ENCODE data around the gene LRCH2.
"Not testable (repeated sequence)": the region's sequence is repeated elsewhere in the genome, so short reads cannot be mapped to it uniquely, and the experiment has no call there.

Gene LRCH2

DNA sequence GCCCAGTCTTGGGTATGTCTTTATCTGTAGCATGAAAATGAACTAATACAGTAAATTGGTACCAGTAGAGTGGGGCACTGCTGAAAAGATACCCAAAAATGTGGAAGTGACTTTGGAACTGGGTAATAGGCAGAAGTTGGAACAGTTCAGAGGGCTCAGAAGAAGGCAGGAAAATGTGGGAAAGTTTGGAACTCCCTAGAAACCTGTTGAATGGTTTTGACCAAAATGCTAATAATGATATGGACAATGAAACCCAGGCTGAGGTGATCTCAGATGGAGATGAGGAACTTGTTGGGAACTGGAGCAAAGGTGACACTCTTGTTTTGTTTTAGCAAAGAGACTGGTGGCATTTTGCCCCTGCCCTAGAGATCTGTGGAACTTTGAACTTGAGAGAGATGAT, 24.3 kb downstream of the LRCH2 start:
- not testable (repeated sequence) for DNase-seq

DNA sequence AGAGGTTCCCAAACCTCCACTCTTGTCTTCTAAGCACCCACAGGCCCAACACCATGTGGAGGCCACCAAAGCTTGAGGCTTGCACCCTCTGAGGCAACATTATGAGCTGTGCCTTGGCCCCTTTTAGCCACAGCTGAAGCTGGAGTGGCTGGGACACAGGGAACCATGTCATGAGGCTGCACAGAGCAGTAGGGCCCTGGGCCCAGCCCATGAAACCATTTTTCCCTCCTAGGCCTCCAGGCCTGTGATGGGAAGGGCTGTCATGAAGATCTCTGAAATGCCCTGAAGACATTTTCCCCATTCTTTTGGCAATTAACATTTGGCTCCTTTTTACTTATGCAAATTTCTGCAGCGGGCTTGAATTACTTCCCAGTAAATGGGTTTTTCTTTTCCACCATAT, 29.9 kb downstream of the LRCH2 start:
- no peak for DNase-seq

DNA sequence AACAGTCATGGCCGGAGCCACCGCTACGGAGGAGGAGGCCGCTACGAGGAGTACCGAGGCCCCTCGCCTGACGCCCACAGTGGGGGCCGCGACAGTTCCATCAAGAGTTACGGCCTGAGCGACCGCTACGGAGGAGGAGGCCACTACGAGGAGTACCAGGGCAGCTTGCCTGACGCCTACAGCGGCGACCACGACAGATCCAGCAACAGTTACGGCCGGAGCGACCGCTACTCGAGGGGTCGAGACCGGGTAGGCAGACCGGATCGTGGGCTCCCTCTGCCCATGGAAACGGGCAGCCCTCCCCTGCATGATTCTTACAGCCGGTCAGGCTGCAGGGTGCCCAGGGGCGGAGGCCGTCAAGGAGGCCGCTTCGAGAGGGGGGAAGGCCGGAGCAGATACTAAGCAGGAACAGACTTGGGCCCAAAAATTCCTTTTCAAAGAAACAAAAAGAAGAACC, 41.6 kb downstream of the LRCH2 start:
- DNase-seq: no peak

DNA sequence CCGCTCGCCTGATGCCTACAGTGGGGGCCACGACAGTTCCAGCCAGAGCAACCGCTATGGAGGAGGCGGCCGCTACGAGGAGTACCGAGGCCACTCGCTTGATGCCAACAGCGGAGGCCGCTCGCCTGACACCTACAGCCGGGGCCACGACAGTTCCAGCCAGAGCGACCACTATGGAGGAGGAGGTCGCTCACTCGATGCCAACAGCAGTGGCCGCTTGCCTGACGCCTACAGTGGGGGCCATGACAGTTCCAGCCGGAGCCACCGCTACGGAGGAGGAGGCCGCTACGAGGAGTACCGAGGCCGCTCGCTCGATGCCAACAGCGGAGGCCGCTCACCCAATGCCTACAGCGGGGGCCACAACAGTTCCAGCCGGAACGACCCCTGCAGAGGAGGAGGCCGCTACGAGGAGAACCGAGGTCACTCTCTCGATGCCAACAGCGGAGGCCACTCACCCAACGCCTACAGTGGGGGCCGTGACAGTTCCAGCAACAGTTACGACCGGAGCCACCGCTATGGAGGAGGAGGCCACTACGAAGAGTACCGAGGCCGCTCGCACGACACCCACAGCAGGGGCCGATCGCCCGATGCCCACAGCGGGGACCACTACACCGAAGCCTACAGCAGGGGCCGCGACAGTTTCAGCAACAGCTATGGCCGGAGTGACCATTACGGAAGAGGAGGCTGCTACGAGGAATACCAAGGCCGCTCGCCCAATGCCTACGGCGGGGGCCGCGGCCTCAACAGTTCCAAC, 42.2 kb downstream of the LRCH2 start:
- no peak for DNase-seq

DNA sequence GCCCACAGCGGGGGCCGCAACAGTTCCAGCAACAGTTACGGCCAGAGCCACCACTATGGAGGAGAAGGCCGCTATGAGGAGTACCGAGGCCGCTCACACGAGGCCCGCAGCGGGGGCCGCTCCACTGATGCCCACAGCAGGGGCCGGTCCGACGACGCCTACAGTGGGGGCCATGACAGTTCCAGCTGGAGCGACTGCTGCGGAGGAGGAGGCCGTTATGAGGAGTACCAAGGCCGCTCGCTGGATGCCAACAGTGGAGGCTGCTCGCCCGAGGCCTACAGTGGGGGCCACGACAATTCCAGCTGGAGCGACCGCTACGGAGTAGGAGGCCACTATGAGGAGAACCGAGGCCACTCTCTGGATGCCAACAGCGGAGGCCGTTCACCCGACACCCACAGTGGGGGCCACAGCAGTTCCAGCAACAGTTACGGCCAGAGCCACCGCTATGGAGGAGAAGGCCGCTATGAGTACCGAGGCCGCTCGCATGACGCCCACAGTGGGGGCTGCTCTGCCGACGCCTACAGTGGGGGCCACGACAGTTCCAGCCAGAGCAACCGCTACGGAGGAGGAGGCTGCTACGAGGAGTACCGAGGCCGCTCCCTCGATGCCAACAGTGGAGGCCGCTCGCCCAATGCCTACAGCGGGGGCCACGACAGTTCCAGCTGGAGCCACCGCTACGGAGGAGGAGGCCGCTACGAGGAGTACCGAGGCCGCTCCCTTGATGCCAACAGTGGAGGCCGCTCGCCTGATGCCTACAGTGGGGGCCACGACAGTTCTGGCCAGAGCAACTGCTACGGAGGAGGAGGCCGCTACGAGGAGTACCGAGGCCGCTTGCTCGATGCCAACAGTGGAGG, 43.0 kb downstream of the LRCH2 start:
- no peak for DNase-seq

DNA sequence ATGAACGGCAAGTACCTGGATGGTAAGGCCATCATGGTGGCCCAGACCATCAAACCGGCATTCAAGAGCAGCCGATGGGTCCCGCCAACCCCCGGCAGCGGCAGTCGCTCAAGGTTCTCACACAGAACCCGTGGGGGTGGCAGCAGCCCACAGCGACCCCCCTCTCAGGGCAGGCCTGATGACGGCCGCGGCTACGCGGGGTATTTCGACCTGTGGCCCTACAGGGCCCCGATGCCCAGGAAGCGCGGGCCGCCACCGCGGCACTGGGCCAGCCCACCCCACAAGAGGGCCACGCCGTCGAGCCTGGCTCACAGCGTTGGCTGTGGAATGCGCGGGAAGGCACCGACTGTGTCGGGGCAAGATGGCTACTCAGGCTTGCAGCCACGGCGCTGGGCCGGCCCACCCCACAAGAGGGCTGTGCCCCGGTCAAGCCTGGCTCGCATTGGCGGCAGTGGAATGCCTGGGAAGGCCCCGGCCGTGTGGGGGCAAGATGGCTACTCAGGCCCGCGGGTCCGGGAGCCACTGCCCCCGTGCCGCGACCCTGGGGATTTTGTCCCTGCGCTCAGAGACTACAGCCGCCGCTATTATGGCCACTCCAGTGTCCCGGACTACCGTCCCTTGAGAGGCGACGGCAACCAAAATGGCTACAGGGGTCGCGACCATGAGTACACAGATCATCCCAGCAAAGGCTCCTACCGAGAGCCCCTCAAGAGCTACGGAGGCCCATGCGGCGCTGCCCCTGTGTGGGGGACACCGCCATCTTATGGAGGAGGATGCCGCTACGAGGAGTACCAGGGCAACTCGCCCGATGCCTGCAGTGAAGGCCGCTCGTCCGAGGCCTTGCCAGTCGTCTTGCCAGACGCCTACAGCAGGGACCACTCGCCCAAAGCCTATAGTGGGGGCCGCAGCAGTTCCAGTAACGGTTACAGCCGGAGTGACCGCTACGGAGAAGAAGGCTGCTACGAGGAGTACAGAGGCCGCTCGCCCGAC, 44.0 kb downstream of the LRCH2 start:
- DNase-seq: no peak

DNA sequence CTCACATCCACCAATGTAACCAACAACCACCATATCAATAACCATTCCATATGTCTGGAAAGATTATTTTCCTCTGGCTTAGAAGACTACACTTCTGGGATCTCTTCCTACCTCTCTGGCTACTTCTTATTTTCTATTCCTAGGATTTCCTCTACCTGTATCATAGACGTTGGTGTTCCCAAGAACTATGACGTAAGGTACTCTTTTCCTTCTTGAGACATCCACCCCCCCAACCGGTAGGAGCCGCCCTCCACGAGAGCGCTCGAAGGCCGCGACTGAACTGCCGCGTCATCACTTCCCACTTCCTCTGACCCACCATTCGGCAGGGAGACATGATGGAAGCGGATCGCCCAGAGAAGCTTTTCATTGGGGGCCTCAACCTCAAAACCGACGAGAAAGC, 44.8 kb downstream of the LRCH2 start, which contains the start of gene RBMXL3:
RBMXL3 (plus strand) TSS at position 301 of the 400 bp plus-strand sequence; CDS start at position 333, 32 bp downstream.
- no peak for DNase-seq

DNA sequence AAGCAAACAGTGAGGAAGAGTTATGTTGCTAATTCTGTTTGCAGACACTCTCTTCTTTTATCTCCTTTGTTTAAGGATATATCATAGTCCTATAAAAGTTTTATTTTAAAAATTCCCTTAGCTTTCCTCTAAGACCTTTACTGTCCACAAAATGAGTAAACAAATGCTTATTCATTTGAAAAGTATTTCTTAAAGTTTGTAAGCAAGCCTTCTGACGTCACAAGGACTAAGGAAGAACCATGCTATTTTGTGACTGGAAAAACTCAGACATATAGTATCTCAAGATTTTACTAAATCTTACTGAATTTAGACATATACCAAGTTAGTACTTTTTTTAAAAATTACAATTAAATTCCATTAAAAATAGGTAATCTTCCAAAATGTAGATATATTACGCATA, 49.9 kb downstream of the LRCH2 start:
- DNase-seq: no peak

DNA sequence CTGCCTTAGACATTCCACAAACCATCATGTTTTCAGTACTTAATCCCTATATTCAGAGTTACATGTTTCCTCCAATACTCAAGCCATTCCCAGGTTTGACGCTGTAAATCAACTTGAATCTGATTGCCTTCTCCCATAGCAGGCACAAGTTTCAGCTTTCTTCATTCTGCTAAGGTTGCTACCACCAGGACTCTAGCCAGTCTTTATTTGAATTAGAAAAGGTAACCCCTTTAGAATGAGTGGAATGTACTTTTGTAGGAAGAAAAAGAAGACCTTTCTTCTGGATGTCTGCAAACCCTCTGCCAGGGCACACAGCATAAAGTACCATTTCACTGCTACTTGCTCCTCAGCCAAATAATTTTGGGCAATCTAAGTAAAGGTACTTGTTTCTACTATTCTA, 55.4 kb downstream of the LRCH2 start:
- no peak for DNase-seq

DNA sequence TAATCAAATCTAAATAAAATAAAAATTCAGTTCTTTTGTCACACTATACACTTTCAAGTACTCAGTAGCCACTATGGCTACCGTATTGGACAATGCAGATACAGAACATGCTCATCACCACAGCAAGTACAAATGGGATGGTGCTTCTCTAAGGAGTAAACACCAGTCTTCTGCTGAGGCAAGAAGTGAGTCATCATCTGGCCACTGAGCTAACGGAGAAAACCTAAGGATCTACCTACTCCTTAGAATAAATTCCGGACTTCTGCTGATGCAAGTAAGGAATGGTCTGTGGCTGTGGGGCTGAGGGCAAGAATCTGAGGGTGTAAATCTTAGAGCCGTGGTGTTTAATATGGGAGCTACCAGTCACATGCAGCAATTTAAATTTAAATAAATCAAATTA, 56.0 kb downstream of the LRCH2 start:
- no peak for DNase-seq

DNA sequence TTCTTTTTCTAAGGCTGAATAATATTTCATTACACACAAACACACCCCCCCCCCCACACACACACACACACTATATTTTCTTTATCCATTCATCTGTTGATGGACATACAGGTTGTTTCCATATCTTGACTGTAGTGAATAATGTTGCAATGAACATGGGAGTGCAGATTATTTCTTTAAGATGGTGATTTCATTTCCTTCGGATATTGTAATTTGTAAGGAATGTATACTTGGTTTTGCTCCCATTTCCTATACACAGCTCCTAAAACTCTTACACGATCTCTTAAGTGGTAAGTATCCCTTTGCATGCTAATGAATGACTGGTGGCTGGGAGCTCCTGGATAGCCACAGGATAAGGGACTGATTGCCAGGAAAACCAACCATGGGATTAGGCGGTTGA, 59.3 kb downstream of the LRCH2 start:
- no peak for DNase-seq

DNA sequence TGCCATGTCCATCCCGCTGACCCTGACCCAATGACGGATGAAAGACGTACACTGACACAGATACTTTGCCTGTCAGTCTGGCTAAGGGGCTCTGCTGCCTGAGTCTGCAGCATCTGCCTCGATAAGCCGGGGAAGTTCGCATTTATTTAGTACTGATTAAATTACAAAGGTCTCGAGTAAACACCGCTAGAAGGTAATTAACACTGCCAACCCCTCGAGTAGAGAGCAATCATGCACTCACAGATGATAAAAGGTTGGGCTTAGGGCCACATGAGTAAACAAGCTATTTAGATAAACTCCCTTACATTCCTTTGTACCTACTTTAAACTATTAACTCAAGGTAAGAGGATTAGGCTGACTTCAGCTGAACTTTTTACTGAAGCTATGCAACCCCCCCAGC, 60.7 kb downstream of the LRCH2 start:
- no peak for DNase-seq

DNA sequence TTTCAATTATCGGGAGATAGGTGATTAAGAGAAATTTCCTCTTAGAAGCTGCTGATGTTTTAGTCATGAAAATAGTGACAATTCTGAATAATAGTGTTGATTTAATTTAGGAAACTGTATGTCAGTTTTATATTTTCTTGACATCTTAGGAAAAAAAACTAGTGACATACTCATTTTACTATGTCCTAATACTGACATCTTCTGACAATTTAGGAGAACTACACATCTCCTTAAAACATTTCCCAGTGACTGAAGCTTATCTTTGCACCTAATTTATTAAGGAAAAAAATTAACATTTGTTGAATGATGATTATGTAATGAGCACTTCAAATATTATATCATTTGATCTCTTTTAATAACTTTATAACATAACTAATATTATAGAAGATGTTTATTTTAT, 86.7 kb downstream of the LRCH2 start:
- no peak for DNase-seq

DNA sequence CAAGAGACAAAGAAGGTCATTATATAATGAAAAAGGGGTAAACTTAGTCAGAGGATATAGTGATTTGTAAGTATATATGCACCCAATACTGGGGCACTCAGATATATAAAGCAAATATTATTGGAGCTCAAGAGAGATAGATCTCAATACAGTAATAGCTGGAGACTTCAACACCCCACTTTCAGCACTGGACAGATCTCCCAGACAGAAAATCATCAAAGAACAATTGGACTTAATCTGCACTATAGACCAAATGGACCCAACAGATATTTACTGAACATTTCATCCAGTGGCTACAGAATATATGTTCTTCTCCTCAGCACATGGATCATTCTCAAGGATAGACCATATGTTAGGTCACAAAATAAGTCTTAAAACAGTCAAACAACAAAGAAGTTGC, 91.8 kb downstream of the LRCH2 start:
- no peak for DNase-seq

DNA sequence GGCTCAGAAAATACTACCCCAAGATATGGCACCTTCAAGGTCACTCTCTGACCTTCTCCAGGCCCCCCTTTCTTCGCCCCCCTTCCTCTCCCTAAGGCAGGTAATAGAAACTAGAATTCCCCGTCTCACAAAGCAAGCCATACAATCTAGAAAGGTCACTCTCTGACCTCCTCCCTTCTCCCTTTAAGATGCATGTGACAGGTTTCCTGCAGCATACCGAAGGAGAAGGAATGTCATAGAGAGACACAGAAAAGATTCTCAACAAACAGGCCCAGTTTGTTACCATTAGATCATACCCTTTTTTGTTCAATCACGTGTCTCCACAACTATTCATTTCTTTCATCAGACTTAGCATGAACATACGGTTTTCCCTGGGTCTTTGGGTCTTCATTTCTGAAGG, 95.9 kb downstream of the LRCH2 start:
- no peak for DNase-seq

DNA sequence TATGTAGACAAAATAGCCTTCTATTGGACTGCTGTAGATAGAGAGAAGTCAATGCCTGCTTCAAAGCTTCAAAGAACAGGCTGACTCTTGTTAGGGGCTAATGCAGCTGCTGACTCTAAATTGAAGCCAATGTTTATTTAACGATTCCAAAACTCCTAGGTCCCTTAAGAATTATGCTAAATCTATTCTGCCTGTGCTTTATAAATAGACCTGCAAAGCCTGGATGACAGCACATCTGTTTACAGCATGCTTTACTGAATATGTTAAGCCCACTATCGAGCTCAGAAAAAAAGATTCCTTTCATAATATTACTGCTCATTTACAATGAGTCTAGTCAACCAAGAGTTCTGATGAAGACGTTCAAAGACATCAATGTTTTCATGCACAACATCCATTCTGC, 99.5 kb downstream of the LRCH2 start:
- no peak for DNase-seq

DNA sequence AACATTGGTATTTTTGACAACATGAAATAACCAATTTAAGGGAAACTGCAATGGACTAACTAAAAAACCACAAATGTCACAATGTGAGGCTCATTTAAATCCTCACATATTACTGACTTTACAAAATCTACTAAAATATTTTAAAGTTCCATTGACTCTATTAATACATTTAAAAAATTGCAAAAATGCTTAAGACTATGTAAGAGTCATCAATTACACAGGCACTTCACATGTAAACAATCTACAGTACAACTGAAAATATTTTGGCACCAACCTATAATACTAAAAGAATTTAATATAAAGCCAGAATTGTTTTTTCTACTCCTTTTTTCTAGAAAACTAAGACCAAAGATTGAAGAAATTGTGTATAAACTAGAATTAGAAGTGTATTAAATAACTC, 121.5 kb downstream of the LRCH2 start:
- DNase-seq: no peak

DNA sequence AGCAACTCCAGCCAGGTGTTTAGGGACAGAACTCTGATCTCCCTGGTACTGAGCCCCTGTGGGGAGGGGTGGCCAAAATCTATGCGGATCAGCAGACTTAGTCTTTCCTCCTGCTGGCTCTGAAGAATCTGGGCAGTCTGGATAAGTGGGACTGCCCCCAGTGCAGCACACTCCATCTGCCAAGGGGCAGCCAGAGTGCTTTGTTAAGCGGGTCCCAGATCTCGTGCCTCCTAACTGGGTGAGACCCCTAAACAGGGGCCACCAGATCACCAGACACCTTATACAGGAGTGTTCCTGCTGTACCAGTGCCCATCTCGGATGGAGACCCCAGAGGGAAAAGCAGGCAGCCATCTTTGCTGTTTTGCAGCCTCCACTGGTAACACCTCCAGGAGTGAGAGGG, 135.0 kb downstream of the LRCH2 start:
- DNase-seq: no peak

DNA sequence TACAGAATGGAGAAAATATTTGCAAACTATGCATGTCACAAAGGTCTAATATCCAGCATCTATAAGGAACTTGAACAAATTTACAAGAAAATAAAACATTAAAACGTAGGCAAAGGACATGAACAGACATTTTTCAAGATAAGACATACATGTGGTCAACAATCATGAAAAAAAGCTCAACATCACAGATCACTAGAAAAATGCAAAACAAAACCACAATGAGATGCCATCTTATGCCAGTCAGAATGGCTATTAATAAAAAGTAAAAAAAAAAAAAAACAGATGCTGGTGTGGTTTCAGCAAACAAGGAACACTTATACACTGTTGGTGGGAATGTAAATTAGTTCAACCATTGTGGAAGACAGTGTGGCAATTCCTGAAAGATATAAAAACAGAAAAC, 140.7 kb downstream of the LRCH2 start:
- no peak for DNase-seq

DNA sequence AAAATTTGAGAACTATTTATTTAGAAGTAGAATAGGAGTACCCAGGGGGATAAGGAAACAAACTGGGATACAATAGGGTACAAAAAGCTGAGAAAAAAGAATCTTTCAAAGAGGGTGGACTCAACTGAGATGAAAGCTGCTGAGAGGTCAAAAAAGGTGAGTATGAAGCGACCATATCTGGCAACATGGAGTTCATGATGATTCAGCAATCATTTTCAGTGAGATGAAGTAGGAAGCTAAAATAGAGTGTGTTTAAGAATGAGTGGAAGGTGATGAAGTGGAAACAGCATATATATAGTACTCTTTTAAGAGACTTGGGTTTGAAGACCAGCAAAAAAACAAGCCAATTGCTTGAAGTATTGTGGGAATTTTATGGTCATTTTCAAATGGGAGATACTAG, 144.5 kb downstream of the LRCH2 start:
- no peak for DNase-seq

DNA sequence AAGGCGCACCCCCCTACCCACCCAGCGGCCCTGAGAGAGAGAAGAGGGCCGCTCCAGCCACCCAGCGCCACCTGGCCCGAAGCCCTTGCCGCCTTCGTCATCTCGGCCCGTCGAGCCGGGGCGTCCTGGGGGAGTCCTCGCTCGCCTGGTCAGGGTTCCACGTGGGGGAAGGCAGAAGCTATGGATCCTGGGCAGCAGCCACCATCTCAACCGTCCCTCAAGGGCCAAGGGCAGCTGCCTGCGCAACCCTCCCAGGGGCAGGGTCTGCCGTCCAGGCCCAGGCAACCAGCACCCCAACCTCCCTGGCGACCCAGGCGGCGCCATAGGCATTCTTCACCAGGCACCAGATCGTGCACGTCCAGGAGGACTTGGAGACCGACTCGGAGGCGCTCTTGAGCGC, 165.0 kb downstream of the LRCH2 start:
- no peak for DNase-seq

DNA sequence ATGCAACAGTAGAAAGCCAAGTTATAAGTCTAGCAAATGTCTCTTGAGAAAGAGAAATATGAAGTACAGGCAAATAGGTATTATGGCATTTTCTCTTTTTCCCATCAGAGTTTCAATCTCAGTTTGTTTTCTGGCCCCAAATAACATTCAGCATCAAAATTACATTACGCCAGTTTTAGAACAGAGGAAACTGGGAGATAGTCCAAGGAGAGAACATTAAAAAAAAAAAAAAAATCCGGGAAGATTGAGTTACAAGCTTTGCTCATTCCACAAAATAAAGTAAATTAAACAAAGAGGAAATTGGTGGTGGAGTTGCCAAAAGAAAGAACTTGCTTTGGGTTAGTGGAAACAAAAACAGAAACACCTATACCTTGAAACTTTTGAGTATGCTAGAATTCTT, 166.1 kb downstream of the LRCH2 start:
- DNase-seq: no peak

DNA sequence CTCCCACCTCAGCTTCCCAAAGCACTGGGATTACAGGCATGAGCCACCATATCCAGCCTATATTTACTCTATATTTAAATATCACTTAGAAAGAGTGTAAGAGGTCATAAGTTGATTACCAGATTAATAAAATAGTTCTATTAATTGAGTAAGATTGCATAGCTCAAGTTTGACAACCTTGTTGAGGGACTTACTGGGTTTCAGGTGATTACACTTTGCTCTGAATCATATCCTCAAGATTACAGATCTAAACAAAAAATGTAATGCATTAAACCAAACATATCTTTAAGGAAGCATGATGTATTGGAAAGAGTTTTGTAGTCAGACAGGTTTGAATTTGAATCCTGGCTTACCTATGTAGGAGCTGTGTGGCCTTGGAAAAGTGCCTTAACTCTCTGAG, 168.6 kb downstream of the LRCH2 start:
- DNase-seq: no peak
